ENCODE results near the gene ST7.

GRCh38 chr7:117075934-117076333 is 122.6 kb downstream of the ST7 start:
- no peak for TF ChIP-seq CTCF (IDR thresholded peaks at IDR 0.05; ENCODE audit: poor library complexity)
- TF ChIP-seq EZH2 (IDR thresholded peaks at IDR 0.05; ENCODE audit: borderline replicate concordance) = no peak

All from hepatocyte (in vitro differentiated cells).